Mesodermal cell (in vitro differentiated cells): ENCODE results near the gene CALHM4.

Source experiments
- H3K27ac ChIP-seq: 2 replicates; pipeline ENCODE4 v1.7.0; 2013; ENCODE audit warnings: mild to moderate bottlenecking, low read depth, low read length, moderate library complexity; ENCODE audit not compliant: severe bottlenecking
- H3K36me3 ChIP-seq: 2 replicates; pipeline ENCODE4 v1.7.1; 2013; ENCODE audit warnings: mild to moderate bottlenecking, low read length, moderate library complexity; ENCODE audit not compliant: control insufficient read depth, insufficient read depth
- H3K4me1 ChIP-seq: one replicate; pipeline ENCODE4 v1.7.1; 2013; ENCODE audit warnings: mild to moderate bottlenecking, low read length; ENCODE audit not compliant: insufficient read depth, control insufficient read depth, poor library complexity, severe bottlenecking
- H3K4me3 ChIP-seq: 2 replicates; pipeline ENCODE4 v1.7.0; 2013; ENCODE audit warnings: low read length, control low read depth, mild to moderate bottlenecking; ENCODE audit not compliant: insufficient read depth, poor library complexity, severe bottlenecking; ENCODE audit errors: extremely low read depth
- H3K9me3 ChIP-seq: 2 replicates; pipeline ENCODE4 v1.7.1; 2013; ENCODE audit warnings: mild to moderate bottlenecking, low read length, moderate library complexity; ENCODE audit not compliant: control insufficient read depth
- WGBS, 2 experiments: methylation state at CpG; one replicate each; pipeline ENCODE4 v1.1.5; 2013; ENCODE audit warnings: missing lambda C conversion rate in 2 of 2; ENCODE audit not compliant: insufficient coverage in 2 of 2; 5-methylcytosine and 5-hydroxymethylcytosine counted together

Gene CALHM4

GRCh38 chr6:116522896-116523295, 30.7 kb upstream of the CALHM4 start:
- 83% methylated on average over 2 of the region's 2 CpGs; no CpG with 5 or more reads in 1 of the 2 experiments for WGBS, 2 experiments
- H3K4me3 ChIP-seq = no peak overlapping the region

GRCh38 chr6:116524236-116524635, 29.3 kb upstream of the CALHM4 start:
- 20% methylated on average over 1 of the region's 2 CpGs; no CpG with 5 or more reads in 1 of the 2 experiments for WGBS, 2 experiments
- H3K9me3 ChIP-seq = no peaks in the 10 kb centered on the region
- H3K4me1 ChIP-seq = peaks cover 16% of the 10 kb centered on the region
- no peaks in the 10 kb centered on the region for H3K36me3 ChIP-seq
- no peak overlapping the region for H3K4me3 ChIP-seq
- no peak overlapping the region for H3K27ac ChIP-seq

More at GRCh38 chr6:116522896-116523295, 30.7 kb upstream of the CALHM4 start:
- Histone ChIP-seq H3K4me1 (peaks cover 5% of the 10 kb centered on the region), H3K9me3 (no peaks in the 10 kb centered on the region), H3K36me3 (no peaks in the 10 kb centered on the region), H3K27ac (no peak overlapping the region)

DNA sequence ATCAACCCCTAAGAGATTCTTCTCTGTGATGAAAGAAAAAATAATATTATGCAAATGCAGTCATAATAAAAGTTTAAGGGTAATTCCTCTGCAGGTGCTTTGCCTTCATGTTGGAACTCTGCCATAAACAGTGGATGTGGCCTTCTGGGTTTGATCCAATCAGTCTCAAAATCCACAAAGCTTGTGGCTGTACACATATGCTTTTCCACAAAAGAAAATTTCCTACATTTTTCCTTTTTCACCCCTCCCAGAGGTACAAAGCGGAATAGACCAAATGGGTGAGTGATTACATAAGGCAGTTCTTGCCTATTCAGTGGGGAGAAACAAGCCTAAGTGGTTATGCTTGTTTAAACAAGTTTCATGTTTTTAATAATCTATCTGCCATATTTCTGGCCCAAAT, 25.4 kb upstream of the CALHM4 start:
- Histone ChIP-seq H3K36me3 (no peaks in the 10 kb centered on the region), H3K27ac (no peak overlapping the region), H3K4me3 (no peak overlapping the region), H3K9me3 (no peaks in the 10 kb centered on the region), H3K4me1 (peaks cover 34% of the 10 kb centered on the region)
- WGBS, 2 experiments = no CpG with 5 or more reads among the region's 1 CpG

DNA sequence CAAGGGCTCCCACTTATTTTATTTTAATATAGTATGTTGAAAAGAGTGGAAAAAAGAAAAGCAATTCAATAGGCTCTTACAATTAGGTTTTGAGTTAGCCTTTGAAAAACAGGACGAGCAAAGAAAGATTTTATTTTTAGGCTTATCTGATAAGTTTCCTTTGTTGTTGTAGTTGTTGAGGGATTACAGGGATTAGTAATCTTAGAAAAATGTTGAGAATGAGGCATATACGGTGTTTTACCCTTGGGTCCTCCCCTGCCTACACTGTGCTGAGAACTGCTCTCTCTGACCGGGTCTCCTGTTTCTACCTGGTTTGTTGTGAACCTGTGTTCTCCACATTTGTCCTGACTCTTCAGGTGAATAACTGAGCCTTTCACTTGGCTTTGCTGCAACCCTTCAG, 24.8 kb upstream of the CALHM4 start:
- WGBS, 2 experiments = 26 to 36% methylated on average over 2 to 3 of the region's 3 CpGs
- Histone ChIP-seq H3K4me3 (no peak overlapping the region), H3K9me3 (no peaks in the 10 kb centered on the region)

DNA sequence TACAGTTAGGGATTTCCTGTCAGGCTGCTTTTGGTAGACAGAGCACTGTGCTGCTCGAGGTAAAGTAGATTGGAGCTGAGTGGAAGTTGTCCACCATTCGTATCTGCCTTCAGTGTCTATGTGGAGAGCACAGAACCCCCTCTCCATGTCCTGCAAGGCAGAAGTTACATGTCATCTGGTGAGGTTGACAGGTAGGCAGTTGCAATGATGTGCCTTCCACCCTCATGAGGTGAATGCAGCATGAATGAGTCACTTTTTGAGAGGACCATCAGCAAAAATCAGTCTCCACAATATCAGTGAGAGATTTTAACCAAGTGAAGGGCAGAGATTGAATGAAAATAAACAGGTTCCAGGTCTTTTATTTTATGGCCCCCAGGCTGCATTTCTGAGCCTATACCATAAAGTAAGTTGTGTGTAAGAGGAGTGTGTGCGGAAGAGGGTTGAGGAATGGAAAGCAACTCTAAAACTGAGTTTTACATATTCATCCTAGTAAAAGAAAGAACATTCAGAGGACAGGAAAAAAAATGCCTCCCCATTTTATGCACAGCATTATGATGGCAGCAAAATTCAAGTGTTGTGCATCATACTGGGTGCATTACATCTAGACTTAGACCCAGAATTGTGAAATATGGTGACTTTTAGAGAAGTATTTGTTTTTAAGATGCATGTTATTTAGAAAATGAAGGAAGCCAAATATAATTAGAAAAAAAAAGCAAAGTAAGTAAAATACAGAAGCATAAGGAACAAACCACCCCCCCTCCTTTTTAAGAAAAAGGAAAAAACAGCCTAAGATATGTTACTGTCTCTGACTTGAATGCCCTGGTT, 23.9 kb upstream of the CALHM4 start:
- 100% methylated on average over 1 of the region's 3 CpGs; no CpG with 5 or more reads in 1 of the 2 experiments for whole genome bisulfite sequencing, 2 experiments
- peak overlapping the region; percentile 0 for H3K27ac ChIP-seq

More for the DNA sequence above, 24.8 kb upstream of the CALHM4 start:
- H3K27ac ChIP-seq = peak overlapping the region; percentile 68
- no peaks in the 10 kb centered on the region for H3K36me3 ChIP-seq
- peaks cover 34% of the 10 kb centered on the region for H3K4me1 ChIP-seq

DNA sequence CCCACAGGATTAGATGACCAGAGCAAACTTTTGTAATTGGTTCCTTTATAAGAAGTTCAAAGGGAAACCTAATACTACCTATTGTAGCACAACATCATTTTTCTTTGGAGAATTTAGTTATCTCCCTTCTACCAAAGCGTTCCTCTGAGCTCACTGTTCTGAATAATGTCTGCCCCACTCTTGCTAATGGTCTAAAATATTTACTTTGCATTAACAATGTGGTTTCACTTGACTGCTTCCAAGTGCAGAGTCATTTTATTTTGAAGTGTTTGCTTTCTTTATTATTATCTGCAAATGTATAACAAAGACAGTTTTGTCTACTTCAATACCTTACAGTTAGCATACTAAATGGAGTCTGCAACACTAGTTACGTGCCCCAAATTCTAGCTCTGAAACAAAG, 23.1 kb upstream of the CALHM4 start:
- Histone ChIP-seq H3K27ac (no peak overlapping the region), H3K4me1 (peaks cover 34% of the 10 kb centered on the region), H3K36me3 (no peaks in the 10 kb centered on the region), H3K9me3 (no peaks in the 10 kb centered on the region), H3K4me3 (no peak overlapping the region)
- whole genome bisulfite sequencing, 2 experiments = 83% methylated on average over 1 of the region's 2 CpGs; no CpG with 5 or more reads in 1 of the 2 experiments

More for the DNA sequence above, 23.9 kb upstream of the CALHM4 start:
- Histone ChIP-seq H3K4me3 (no peak overlapping the region), H3K4me1 (peaks cover 34% of the 10 kb centered on the region), H3K9me3 (no peaks in the 10 kb centered on the region), H3K36me3 (no peaks in the 10 kb centered on the region)

GRCh38 chr6:116531675-116532570, 21.6 kb upstream of the CALHM4 start:
- Histone ChIP-seq H3K4me1 (peaks cover 34% of the 10 kb centered on the region), H3K27ac (no peak overlapping the region), H3K36me3 (no peaks in the 10 kb centered on the region), H3K4me3 (no peak overlapping the region), H3K9me3 (no peaks in the 10 kb centered on the region)
- 96 to 100% methylated on average over 2 to 6 of the region's 12 CpGs for WGBS, 2 experiments

DNA sequence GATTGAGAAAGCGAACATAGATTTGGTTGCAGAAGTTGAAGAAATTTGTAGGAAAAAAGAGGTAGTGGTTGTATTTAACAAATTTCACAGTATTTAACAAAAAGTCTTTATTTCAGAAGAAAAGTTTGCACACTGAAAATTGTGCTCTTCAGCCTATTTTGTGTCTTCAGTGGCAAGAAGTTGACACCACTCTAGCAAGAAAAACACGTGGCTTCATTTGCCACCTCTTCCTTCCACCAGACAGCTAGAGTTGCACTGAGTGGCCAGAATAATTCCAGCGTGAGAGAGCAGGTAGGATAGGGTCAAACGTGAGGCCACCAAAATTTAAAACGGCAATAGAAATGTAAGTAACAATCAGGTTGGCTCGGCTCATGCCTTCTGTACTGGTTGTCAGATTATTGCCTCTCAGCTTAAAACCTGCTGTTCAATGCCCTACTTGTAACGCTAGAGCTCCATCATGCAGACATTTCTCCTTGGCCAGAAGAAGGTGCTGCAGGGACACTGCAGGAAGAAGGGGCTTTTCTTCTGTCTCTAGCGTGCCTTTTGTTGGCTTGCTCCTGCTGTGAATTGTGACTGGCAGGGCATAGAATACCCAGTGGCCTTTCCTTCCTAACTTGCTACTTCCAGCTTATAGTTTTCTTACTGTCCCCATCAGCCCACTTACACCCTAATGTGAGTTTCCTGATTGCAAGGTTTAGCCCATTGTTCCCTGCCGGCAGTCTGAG, 20.2 kb upstream of the CALHM4 start:
- Histone ChIP-seq H3K9me3 (no peaks in the 10 kb centered on the region), H3K4me3 (no peak overlapping the region), H3K4me1 (peaks cover 24% of the 10 kb centered on the region), H3K27ac (no peak overlapping the region), H3K36me3 (no peaks in the 10 kb centered on the region)
- 56 to 60% methylated on average over 7 to 8 of the region's 9 CpGs for WGBS, 2 experiments

GRCh38 chr6:116535109-116535508, 18.4 kb upstream of the CALHM4 start:
- Histone ChIP-seq H3K9me3 (no peaks in the 10 kb centered on the region), H3K4me3 (no peak overlapping the region), H3K36me3 (no peaks in the 10 kb centered on the region), H3K27ac (no peak overlapping the region), H3K4me1 (peaks cover 10% of the 10 kb centered on the region)

DNA sequence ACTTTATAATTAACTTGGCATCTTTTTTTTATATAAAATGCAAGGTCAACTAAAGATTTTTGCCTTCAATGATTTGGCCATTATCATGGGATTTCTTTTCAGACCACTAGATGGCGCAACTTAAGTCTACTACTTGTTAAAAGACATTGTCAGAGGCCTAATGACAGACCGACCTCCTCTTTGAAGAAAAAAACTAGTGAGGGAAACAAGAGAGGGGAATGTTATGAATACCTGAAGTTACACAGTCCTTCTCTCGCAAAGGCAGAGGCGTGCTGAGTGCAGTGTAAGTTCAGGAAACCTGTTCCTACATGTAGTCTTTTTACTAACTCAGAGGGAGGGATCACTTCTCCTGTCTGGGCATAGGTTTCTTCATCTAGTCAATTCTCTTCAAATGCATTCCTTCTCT, 17.3 kb upstream of the CALHM4 start:
- Histone ChIP-seq H3K27ac (no peak overlapping the region), H3K36me3 (no peaks in the 10 kb centered on the region), H3K4me3 (no peak overlapping the region), H3K4me1 (peaks cover 1% of the 10 kb centered on the region), H3K9me3 (no peaks in the 10 kb centered on the region)
- WGBS, 2 experiments = 0% methylated on average over 2 of the region's 4 CpGs; no CpG with 5 or more reads in 1 of the 2 experiments
